IPS-18c (cell line): ENCODE measurements around the gene COBL.
A peak's percentile ranks its signal among the peaks of the same experiment; 100 is the strongest.

Experiments used
- H3K4me3 ChIP-seq: 2 replicates; pipeline ENCODE4 v1.7.0; 2013; ENCODE audit warnings: low read depth, mild to moderate bottlenecking, low read length, moderate library complexity; ENCODE audit not compliant: insufficient read depth
- H3K9me3 ChIP-seq: one replicate; pipeline ENCODE4 v1.6.1; 2013; ENCODE audit warnings: mild to moderate bottlenecking, low read length, moderate library complexity; ENCODE audit not compliant: control insufficient read depth, insufficient read depth

Gene COBL

DNA sequence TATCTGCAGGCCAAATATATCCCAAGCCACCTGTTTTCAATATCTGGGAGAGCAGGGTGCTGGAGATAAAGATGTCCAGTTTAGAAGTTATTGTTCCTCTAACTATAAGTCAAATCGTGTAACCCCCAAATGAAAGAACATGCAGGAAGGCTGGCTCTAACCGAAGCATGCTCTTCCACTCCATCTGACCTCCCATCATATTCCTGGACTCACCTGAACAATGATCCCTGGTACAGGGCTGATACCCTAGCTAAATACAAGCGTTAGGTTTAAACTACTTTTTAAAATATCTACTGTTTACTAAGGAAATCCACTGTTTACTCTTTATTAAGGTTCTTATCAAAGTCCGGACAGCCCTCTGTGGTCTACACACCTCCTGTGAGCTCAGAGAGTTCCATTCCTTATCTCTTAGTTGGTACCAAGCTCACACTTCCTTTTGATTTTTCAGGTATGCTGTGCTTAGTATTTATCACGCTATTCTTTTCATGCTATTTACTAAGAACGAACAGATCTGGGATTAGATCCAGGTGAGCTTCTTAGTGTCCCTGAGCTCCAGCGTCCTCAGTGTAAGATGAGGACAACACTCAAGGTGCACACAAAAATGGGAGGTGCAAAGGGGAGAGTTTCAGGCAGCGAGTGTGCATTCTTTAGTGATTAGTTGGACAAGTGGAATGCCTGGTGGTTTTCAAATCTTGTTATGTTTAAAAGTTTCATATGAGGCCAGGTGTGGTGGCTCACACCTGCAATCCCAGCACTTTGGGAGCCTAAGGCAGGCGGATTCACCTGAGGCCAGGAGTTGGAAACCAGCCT is 23.6 kb upstream of the COBL start:
- Histone ChIP-seq H3K9me3 (no peaks in the 10 kb centered on the region), H3K4me3 (no peak overlapping the region)

DNA sequence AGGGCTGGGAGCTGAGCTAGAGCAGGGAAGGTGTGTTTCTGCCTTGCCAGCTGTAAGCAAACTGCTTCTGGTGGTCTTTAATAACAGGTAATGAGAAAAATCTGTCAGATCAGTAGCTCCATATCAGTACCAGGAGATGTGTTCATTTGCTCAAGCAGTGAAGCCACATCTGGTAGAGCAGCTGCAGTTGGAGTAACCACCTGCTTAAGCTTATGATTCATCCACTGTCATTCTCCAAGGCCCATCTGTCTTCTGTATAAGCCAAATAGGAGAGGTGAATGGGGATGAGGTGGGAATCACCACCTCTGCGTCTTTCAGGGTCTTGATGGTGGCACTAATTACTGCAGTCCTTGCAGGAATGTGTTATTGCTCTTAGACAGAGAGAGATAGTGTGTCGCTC is 18.4 kb upstream of the COBL start:
- H3K4me3 ChIP-seq: no peak overlapping the region
- no peaks in the 10 kb centered on the region for H3K9me3 ChIP-seq

DNA sequence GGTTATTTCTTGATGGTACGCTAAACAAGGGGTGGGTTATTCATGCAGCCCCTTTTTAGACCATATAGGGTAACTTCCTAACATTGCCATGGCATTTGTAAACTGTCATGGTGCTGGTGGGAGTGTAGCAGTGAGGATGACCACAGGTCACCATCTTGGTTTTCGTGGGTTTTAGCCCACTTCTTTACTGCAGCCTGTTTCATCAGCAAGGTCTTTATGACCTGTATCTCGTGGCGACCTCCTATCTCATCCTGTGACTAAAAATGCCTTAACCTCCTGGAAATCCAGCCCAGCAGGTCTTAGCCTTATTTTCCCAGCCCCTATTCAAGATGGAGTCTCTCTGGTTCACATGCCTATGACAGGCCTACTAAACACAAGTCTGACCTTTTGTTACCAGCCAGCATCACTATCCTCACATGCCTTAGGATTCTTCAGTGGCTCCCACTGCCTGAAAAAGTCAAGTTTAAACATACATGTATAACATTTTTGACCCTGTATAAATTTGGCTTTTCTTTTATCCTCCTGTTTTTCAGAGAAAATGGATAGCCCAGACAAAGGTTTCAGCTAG is 13.2 kb upstream of the COBL start:
- Histone ChIP-seq H3K9me3 (no peaks in the 10 kb centered on the region), H3K4me3 (no peak overlapping the region)

DNA sequence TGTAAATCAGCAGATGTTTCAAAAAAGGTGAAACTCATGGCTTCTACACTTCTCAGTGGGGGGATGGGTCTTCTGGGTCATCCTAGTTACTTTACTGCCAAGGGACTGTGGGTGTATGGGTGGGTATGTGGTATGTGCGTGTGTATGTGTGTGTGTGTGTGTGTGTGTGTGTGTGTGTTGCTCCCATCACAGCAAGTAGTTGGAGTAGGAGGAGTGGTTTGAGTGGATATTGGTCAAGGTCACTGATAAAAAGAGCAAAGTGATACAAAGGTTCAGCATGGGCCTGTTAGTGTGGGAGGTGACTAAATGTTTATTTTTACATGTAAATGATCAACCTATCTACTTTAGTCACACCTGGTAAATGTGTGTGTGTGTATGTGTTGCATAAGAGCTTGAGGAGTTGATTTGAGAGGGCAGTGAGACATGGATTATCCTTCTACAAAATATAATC is 11.8 kb upstream of the COBL start:
- H3K4me3 ChIP-seq: peak overlapping the region; percentile 22
- H3K9me3 ChIP-seq: no peaks in the 10 kb centered on the region

DNA sequence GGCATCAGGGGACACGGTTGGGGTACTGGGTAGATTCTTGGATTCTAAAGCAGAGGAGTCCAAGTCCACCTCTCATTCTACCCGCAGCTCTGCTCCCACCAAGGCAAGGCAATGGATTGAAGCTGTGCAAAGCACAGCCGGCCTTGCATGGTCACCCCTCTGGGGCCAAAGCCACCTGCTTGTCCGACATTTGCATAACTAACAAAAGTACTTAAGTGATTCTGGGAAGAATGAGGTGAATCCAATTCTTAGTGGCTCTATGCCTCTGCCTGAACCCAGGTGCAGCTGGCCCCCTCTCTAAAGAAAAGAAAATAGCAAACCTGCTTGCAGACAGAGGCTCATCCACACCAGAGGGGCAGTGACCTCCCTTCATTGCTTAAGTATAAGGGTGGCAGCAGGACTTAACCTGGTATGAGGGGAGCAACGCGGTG is 10.7 kb upstream of the COBL start:
- H3K4me3 ChIP-seq: peak overlapping the region; percentile 26; the same call in 1 of the 2 replicates
- no peaks in the 10 kb centered on the region for H3K9me3 ChIP-seq

DNA sequence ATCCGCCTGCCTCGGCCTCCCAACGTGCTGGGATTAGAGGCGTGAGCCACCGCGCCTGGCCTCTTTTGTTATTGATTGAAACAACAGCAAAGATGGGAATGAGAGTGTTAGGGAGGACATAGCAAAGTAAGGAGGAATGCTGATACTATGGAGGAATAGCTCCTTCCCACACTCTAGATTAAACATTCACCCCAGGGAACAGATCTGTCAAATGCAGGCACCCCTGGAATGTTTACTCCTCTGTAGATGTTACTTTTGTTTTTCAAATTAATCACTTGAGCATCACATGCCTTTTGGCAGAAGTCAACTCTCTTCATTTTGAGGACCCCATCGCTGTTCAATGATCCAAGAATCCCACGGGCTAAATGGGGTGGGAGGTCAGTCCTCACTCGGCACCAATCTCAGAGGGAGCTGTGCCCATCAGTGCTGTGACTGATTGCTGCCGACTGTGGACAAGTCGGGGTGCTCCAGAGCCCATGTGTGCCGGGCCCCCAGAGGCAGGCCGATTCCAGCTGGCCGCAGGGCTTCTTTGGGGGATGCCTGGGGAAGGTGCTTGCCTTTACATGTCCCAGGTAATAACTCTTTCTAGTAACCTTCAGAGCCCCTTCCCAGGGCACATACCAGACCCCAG is 10.2 kb upstream of the COBL start:
- Histone ChIP-seq H3K9me3 (no peaks in the 10 kb centered on the region), H3K4me3 (peak overlapping the region; percentile 26; the same call in 1 of the 2 replicates)

DNA sequence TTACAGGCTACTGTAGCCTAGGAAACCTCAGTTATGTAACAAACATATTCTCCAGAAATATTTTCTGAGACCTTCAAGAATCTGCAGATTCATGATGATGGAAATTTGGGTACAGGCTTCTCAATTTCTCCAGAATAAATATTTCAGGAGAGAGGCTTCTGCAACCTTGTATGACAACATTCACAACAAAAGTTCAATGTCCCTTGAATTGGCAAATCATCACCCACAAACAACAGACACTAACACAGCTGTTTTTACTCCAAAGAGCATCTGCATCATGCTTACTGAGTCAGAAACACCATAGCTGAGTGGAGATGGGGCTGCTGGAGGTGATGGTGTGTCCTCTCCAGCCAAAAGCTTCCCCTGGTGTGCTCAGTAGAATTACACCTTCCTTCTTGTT is 9.3 kb upstream of the COBL start:
- Histone ChIP-seq H3K9me3 (no peaks in the 10 kb centered on the region), H3K4me3 (no peak overlapping the region)

DNA sequence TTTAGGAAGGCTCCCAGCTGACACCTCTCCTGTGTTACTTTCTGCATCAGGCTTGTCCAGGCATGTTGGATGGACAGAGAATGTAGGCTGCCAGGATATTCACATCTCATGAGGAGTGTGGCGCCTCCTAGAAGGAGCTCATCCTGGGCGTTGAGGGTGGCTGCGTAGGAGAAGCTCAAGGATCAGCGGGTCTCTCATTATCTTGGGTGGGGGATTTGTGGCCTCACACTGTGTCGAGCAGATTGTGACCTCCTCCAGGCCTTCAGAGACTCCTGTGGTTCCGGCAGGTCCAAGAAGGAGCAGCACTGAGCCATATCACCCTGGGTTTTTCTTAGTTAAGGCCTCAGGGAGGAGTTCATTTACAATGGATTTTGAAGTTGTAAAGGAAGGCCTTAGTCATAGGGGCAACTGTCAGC is 8.7 kb upstream of the COBL start:
- Histone ChIP-seq H3K4me3 (no peak overlapping the region), H3K9me3 (no peaks in the 10 kb centered on the region)

DNA sequence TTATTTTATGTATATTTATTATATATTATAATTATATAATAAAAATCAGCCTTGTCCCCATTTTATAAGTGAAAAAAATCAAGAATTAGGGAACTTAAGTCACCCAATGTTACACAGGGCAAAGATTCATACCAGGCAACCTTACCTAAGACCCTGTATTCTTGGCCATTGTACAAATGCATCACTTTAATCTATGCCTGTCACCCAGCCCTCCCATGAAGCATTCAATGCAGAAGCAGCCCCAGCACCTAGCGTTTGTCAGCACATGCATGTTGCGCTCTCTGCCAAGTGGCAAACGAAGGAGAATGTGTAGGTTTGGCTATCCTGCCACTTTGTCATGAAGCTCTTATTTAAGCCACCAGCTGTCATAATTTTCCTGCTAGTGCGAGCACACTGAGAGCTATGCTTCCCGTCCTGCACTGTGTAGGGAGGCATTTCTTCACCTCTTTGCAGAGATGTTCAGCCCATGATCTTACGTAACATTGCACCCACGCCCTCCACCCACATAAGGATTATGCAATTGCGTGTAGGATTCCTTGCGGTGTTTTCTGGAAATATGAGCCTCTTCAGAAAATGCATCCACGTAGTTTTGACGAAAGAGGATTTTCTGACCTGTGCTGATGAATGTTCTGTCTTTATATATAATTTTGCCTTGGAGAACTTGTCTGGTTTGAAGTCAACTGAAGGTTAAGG is 7.7 kb upstream of the COBL start:
- H3K4me3 ChIP-seq: no peak overlapping the region
- H3K9me3 ChIP-seq: no peaks in the 10 kb centered on the region

DNA sequence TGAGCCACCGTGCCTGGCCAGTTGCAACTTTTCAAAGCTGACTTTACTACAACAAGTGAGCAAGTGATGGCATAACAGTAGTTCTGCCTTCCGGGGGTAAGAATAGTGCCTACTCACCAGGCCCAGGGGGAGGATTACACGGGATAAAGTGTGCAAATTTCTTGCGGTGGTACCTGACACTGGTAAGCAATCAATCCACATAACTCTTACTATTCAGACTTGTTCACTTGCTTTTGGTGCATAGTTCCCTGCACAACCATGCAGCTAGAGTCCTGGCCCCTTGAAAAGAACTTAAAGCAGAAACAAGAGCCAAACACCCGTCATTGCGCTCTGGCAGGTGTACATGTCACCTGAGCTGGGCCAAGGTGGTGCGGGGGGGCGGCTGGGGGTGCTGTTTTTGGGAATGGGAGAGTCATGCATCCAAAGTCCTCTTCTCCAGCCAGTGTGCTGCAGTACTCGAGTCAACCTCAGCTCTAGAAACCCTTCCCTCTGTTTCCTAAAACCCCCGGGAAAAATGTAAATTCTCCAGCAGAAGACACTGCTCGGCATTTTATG is 5.4 kb upstream of the COBL start:
- Histone ChIP-seq H3K9me3 (no peaks in the 10 kb centered on the region), H3K4me3 (no peak overlapping the region)

DNA sequence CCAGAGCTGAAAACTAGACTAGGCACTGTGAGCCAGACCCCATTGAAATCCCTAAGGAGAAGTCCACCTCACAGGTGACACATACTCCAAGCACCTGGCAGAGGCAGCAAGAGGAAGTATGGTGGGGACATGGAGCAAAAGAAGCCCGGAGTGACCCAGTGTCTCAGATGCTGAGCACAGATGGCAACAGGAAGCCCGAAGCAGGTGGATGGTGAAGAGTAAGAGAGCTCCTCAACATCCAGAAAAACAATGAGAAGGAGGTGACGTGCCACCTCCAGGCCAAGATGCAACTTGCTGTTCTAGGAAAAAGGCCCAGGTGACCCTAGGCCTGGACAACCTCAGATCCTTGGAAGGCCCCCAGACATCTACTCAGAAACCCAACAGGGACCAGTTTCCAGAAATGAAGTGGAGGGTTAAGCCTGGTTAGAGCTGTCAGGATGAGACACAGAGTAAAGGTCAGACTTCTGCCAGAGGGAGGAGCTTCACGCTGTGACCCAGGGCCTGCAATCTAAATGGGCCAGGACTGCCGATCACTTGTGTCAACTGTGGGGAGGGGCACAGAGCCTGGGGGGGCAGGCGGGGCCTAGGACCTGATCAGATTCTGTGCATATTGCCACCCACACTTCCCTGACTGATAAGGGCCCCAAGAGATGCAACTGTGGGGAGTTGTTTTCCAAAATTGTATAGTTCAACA is 2.4 kb upstream of the COBL start:
- Histone ChIP-seq H3K4me3 (no peak overlapping the region), H3K9me3 (peaks cover 2% of the 10 kb centered on the region)

DNA sequence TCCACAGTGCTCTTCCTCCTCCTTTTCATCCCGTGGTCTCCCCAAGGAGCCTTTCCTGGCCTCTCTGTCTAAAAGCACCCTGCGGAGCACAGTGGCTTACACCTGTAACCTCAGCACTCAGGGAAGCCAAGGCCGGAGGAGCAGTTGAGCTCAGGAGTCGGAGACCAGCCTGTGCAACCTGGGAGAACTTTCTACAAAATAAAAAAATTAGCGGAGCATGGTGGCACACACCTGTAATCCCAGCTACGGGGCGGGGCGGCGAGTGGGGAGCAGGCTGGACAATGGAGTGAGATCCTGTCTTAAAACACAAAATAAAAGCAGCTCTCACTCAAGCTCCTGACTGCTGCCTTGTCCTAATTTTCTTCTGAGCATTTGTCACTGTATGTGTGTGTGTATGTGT is 1.4 kb upstream of the COBL start:
- peak overlapping the region; percentile 81 for H3K4me3 ChIP-seq
- peaks cover 2% of the 10 kb centered on the region for H3K9me3 ChIP-seq

DNA sequence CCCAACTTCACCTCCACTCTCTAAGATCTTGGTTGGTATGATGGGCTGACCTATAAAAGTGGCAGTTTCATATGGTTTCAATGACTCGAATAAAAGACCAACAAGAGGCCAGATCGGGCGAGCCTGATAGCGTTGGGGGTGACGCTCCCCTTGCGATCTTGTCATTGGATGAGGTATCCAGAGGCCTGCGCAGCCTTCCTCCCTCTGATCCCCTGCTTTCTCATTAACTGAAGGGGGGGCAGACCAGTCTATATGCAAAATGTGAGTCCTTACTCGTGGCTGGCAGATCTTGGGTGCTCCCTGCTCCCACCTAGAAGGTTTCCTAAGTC is 937 bp upstream of the COBL start:
- peak overlapping the region; percentile 81 for H3K4me3 ChIP-seq

DNA sequence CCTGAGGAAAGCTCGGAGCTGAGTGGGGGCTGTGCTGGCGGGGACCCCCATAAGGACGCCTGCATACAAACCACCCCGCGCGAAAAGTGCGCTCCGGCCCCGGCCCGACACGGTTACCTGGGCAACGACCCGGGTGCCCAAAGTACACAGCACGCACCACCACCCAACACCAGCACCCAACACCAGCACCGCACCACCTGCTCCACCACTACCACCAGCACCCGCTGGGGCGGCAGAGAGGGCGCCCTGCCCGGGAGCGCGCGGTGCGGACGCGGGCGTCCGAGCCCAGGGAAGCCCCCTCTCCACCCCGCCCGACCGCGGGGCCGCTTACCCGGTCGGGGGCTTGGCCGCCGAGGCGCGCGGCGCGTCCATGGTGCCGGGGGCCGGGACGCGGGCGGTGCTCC is 345 bp downstream of the COBL start:
- H3K9me3 ChIP-seq: peaks cover 2% of the 10 kb centered on the region
- peak overlapping the region; percentile 94 for H3K4me3 ChIP-seq

More for the DNA sequence above, 937 bp upstream of the COBL start:
- peaks cover 2% of the 10 kb centered on the region for H3K9me3 ChIP-seq

DNA sequence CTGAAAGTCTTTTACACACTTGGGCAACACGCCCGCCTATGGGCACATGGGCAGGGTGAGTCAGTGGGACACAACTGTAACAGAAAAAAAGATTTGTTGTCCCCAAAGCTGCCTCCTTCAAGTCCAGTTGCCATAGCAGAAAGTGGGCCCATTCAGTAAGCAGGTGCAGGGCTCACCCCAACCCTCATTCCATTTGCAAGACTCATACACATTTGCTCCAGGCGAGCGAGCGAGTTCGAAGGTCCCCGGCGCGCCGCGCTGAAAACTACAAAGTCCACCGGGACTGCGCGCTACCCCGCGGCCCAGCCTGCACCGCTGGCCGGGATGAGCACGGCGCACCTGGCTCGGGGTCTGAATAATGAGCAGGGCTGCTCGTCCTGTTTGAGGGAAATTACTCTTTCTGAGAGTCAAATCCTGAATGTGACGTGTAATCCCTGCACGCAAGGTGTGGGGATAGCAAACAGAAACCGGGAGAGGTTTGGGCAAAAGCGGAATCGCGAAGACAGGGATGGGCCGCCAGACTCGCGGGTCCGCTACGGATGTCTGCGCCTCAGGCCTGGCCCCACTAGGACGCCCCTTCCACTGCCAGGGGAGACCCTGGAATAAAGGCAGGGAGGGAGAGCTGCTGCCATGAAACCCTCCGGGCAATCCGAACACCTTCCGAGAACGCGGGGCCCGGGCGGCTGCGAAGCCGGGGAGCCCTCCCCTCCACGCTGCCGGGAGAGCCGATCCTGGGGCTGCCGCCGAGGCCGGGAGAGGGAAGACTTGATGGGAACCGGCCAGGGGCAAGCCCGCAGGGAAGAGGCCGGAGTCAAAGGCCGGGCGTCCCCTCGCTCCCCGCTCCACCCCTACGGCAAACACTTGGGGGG is 982 bp downstream of the COBL start:
- H3K4me3 ChIP-seq: peak overlapping the region; percentile 94

DNA sequence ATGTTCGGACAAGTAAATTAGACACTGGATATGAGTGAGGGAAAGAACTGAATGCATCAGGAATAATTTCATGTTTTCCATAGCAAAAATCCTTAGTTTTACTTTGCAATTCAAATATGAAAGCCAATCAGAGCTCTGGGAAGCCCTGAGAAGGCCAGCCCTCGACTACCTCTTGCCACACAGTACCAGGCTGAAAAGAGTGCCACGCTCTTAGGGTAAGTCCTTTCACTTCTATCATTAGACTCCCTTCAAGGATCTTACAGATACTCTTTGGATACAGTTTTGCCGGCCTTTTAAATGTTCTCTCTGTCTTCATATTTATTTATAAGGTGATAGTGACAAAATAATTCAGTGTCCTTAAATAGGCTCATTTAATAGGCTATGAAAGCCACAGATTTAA is 1.9 kb downstream of the COBL start:
- Histone ChIP-seq H3K9me3 (peaks cover 2% of the 10 kb centered on the region), H3K4me3 (peak overlapping the region; percentile 94; the same call in 1 of the 2 replicates)

More for the DNA sequence above, 982 bp downstream of the COBL start:
- H3K9me3 ChIP-seq: peaks cover 2% of the 10 kb centered on the region
